ENCODE results near the gene CNTNAP4.

- TF ChIP-seq CHD1 (IDR thresholded peaks at IDR 0.05; ENCODE audit: low read depth, low read length), result no peak
- no peak for TF ChIP-seq POLR2A (IDR thresholded peaks at IDR 0.05; ENCODE audit: low read depth, low read length)
- no peak for TF ChIP-seq RCOR1 (IDR thresholded peaks at IDR 0.05; ENCODE audit: insufficient replicate concordance, low read length)
- no peak for TF ChIP-seq CEBPB (IDR thresholded peaks at IDR 0.05; ENCODE audit: low read depth, low read length)
- no peak for TF ChIP-seq RAD21 (IDR thresholded peaks at IDR 0.05; ENCODE audit: low read length)
- no peak for TF ChIP-seq MXI1 (IDR thresholded peaks at IDR 0.05; ENCODE audit: borderline replicate concordance, low read depth, low read length)
- TF ChIP-seq CTCF (conservative IDR thresholded peaks at IDR 0.05; ENCODE audit: low read depth, low read length), result no peak
- no peak for TF ChIP-seq RFX5 (IDR thresholded peaks at IDR 0.05; ENCODE audit: low read depth, low read length)
- no peak for TF ChIP-seq SMC3 (IDR thresholded peaks at IDR 0.05; ENCODE audit: low read depth, low read length)
- no peak for TF ChIP-seq MAFK (IDR thresholded peaks at IDR 0.05; ENCODE audit: low read depth, low read length)
- TF ChIP-seq BHLHE40 (IDR thresholded peaks at IDR 0.05; ENCODE audit: low read depth, low read length), result no peak
- TF ChIP-seq USF2 (IDR thresholded peaks at IDR 0.05; ENCODE audit: low read depth, low read length), result no peak
Measured at GRCh38 chr16:76387994-76388393, 110.8 kb downstream of the CNTNAP4 start.
